Neural progenitor cell (in vitro differentiated cells): ENCODE data around the gene SLC22A1.
"Not testable (repeated sequence)": the region's sequence is repeated elsewhere in the genome, so short reads cannot be mapped to it uniquely, and the experiment has no call there.

Experiments
- EZH2 ChIP-seq: fragments of 200-600 bp; sonication (generic); IDR thresholded peaks from 2 replicates; pipeline ENCODE4 v1.6.1; 2017; ENCODE audit warnings: antibody characterized with exemption, mild to moderate bottlenecking, moderate library complexity
- TF ChIP-seq, protein P1 (sequence below): fragments of 200-600 bp; sonication (generic); IDR thresholded peaks from 2 replicates; pipeline ENCODE4 v1.5.1; 2017; ENCODE audit warnings: antibody characterized with exemption, mild to moderate bottlenecking

DNA sequence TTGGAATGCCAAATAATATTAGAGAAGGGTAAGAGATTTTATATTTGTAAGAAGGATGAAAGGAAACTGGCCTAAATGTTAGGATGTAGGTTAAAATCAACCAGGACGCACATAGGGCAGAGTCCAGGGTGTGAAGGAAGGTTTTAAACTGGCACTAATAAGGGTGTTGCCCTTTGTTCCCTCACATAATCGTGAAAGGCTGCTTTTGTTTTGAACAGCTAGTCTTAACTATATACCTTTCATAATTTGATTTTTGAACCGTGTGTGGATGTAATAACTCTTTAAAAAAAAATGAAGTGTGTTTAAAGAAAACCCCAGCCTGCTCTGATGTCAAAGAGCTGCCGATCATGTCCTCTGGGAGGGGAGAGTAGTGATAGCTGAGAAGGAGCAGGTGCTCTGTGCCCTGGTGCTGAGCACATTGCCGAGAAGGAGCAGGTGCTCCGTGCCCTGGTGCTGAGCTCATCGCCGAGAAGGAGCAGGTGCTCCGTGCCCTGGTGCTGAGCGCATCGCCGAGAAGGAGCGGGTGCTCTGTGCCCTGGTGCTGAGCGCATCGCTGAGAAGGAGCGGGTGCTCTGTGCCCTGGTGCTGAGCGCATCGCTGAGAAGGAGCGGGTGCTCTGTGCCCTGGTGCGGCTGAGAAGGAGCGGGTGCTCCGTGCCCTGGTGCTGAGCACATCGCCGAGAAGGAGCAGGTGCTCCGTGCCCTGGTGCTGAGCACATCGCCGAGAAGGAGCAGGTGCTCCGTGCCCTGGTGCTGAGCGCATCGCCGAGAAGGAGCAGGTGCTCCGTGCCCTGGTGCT is 31.0 kb upstream of the SLC22A1 start:
- TF ChIP-seq EZH2, result not testable (repeated sequence)
- TF ChIP-seq, protein P1, sequence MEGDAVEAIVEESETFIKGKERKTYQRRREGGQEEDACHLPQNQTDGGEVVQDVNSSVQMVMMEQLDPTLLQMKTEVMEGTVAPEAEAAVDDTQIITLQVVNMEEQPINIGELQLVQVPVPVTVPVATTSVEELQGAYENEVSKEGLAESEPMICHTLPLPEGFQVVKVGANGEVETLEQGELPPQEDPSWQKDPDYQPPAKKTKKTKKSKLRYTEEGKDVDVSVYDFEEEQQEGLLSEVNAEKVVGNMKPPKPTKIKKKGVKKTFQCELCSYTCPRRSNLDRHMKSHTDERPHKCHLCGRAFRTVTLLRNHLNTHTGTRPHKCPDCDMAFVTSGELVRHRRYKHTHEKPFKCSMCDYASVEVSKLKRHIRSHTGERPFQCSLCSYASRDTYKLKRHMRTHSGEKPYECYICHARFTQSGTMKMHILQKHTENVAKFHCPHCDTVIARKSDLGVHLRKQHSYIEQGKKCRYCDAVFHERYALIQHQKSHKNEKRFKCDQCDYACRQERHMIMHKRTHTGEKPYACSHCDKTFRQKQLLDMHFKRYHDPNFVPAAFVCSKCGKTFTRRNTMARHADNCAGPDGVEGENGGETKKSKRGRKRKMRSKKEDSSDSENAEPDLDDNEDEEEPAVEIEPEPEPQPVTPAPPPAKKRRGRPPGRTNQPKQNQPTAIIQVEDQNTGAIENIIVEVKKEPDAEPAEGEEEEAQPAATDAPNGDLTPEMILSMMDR, result not testable (repeated sequence)
